HG03060 (cell line): ENCODE measurements around the gene TUBB2B.
A peak's percentile ranks its signal among the peaks of the same experiment; 100 is the strongest.
"Not testable (repeated sequence)": the region's sequence is repeated elsewhere in the genome, so short reads cannot be mapped to it uniquely, and the experiment has no call there.

Source experiments
- ATAC-seq: cut with Tn5 transposase; IDR thresholded peaks from one replicate; pipeline ENCODE4 v1.9.1; 2021; ENCODE audit warnings: low read depth, moderate number of reproducible peaks; ENCODE audit not compliant: unreplicated experiment

TUBB2B gene

DNA sequence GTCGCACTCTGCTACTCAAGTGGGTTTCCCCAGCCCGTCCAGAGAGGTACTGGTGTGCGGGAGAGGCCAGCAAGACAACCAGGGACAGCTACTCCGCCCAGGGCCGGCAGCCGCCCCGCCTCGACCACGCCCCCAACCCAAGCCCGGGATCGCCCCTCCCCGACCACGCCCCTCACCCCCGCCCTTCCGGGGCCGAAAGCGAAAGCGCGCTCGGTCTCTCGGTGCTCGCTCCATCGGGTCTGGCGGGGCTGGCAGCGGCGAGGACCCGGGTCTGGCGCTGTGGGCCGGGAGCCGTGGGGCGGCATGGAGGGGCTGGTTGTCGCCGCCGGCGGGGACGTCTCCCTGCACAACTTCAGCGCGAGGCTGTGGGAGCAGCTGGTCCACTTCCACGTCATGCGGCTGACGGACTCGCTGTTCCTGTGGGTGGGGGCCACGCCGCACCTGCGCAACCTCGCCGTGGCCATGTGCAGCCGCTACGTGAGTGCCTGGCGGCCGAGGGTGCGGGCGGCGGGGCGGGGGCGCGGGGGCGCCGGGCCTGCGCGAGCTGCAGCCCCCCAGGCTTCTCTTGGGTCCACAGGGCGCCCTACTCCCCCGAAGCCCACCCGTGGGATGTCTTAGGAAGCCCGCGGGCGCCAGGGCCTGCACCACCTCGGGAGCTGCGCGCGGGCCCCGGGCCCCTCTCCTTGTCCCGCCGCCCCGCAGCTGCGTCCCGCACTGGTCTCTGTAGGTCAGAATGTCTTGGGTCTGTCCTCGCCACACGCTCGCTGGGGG, 31.5 kb upstream of the TUBB2B start, which contains the start of gene PSMG4:
TSS of gene PSMG4 (plus strand) at position 228 of the 771 bp plus-strand sequence. CDS start at position 304, 76 bp downstream.
- peak; percentile 44 for ATAC-seq

DNA sequence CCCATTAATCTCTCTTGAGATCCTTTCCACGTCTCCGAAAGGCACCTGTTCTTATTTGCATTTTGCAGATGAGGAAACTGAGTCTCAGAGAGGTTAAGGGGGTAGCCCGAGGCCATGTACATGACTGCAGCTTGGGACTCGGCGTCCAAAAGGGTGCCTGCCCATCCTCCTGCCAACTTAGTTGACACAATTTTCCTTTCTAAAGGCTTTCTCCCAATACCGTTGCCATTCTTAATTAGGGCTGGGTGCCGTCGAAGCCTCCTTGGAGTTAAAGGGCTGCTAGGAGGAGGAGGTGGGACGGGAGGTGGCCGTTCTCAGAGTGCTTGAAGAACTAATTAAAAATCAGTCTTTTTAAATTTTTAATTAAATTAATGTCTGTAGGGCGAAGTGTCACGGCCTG, 30.7 kb upstream of the TUBB2B start:
- ATAC-seq = no peak

DNA sequence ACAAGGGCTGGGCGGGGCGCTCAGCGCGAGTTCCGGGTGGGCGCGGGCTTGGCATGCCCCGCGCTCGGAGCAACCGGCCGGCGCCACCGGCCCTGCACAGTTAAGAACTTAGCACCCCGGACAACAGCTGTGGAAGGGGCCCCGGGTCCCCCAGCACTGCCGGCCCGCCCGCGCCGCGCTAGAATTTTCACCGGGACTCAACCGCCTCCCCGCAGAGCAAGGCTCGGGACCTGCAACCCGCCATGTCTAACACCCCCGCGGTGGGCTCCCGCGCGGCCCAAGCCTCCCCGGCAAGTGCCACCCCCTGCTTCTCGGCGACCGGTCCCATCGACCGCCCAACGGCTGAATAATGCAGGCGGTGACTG, 26.1 kb upstream of the TUBB2B start:
- ATAC-seq = no peak

DNA sequence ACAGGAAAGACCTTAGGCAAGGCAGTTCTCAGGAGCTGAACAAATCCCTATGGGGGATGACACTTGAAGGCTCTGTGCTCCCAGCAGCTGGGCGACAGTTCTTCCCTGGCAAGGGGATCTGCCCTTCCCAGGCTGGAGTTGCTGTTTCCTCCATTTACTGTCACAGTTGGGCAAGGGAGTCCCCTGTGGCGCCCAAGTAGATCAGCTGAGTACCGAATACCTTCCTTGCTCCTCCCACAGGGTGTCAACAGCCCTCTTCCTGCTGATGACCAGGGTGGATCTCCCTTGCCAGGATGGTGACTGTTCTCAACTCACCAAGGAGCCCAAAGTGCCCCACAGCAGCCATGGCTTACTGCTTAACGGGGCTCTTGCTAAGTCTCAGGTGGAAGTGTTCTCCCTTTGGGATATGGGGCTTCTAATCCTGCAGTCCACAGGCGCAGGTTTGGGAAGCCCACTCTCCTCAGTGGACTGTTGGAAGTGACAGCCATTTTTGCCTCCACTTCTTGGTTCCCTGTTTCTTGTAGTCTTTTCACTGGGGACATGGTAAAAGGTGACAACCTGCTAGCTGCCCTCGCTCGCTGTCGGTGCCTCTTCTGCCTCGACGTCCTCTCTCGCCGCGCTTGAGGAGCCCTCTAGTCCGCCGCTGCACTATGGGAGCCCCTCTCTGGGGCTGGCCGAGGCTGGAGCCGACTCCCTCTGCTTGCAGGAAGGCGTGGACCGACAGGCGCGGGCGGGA, 25.6 kb upstream of the TUBB2B start:
- no peak for ATAC-seq

DNA sequence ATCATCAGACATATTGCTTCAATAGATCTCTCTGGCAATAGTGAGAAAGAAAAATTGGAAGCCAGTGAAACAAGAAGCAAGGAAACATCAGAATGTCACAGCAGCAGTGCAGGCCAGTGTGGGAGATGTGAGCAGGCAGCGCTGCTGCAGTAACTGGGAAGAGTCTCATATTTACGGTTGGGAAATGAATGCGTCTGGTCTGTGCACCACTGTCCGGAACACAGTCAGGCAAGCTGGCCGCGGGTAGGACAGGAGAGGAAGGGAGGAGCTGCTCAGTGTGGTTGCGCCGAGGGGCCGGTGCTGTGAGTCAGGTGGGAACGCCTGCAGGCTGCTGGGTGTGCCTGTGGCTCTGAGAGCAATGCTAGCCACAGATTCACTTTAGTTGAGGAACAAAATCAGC, 24.9 kb upstream of the TUBB2B start:
- no peak for ATAC-seq

DNA sequence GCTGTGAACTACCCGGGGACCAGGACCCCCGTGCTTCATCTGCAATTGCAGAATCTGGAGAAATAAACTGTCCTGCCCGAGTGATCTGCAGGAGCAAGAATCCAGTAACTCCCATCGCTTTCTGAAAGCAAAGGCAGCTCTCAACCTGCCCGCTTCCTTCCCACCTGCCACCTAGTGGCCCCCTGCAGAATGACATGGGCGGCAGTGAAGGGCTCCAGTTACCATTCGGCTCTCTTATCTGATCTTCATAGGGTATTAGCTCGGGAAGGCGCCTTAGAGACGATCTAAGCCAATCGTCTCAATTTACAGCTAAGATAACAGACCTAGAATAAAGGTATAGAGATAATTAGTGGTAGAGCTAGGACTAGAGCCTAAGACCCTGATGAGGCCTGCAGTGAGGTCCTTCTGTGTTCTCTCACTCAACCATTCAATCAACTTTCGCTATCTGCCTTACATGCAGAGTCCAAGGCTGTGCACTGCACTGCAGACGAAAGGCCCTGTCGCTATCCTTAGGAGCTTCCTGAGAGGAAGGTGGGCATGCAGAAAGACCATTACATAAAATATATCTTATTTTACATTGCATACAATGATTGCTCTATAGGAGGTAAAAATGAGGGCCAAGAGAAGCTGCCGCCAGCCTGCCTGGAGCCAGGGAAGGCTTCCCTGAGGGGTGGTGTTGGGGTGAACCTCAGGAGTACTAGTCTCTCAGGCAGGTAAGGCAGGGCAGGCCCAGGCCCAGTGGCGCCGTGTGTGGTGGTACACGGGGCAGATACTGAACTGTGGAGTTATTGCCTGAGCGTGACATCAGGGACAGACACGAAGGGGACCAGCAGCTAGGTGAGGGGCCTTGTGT, 24.2 kb upstream of the TUBB2B start:
- ATAC-seq = no peak

DNA sequence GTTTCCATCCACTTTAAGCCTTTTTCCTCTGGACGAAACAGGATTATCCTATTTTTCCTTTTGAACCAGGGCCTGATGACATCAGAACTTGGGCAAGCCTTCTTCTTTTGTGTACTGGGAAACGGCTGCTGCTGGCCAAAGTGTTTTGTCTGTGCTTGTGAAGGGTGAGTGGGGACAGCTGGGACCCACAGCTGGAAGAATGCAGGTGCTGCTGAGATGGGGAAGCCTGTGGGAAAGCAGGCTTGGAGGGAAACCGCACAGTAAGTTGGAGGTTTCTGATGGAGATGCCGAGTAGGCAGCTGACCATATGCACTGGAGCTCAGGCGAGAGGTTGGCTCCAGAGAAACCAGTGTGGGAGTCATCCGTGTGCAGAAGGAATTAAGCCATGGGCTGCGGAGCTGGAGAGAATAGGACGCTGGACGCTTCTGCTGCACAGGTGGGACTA, 22.8 kb upstream of the TUBB2B start:
- no peak for ATAC-seq

DNA sequence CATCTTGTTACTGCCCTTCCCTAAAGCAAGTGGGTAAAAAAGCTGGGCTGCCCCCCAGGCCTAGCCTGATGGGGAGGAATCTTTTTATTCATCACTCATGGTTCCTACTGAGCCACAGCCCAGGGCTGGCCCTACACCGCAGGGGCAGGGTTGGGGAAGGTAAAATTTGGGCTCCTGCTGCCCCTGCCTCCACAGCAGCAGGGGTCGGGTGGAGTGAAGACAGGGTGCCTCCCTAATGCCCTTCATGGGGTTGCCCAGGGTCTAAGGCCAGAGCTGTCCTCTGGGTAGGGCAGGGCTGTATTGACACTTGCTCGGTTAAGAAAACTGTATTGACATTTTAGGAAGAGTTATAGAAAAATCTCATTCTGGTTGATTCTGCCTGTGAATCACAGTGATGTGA, 22.4 kb upstream of the TUBB2B start:
- ATAC-seq = no peak

DNA sequence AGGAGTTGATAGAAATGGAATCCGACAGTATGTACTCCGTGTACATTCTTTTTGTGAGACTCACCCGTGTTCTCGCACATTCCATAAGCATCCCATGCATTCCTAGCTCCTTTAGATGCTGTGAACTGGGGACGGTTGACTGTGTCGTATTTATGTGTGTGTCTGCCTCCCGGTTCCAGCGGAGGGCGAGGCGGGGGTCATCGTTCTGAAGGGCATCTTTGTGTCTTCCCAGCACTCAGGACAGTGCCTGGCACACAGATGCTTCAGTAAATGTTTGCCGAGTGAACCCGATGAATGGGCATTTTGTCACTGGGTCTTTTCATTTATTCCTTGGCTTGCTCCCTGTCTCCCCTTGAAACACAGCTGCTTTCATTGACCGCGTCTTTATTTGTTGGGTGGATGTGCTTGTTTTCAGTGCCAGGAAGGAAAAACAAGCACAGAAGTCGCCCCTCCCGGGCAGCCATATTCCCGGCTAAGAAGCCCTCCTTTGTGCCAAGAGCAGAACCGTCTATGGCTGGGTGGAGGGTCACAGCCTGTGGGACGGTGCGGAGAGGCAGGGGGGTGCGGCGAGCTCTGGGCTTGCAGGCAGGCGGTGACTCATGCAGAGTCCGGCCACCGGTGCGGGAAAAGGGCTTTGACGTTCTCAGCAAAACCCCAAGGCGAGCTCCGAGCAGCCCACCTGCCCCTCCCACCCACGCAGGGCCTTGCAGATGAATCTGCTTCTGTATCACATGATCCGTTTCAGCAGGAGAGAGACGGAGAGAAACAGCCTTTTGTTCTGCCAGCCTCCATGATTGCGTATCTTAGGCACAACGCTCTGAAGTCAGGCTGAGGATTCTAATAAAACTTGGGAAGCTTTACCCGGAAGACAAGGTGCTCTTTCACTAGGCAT, 20.0 kb upstream of the TUBB2B start:
- no peak for ATAC-seq

DNA sequence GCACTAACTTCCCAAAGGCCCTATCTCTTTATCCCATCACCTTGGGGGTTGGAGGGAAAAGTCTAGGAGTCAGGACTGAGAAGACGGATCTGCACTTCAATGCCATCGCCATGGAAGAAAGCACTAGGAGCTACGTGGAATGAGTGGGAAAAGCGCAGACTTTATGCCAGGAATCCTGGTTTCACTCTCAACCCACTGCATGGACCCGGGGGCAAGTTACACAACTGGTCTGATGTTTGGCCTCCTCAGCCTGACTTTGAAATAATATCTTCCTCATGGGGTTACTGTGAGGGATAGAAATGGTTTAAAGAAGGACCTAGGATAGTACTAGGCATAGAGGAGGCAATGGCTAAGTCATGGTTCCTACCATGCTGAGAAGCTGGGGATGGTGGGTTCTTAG, 17.8 kb upstream of the TUBB2B start:
- ATAC-seq = no peak

DNA sequence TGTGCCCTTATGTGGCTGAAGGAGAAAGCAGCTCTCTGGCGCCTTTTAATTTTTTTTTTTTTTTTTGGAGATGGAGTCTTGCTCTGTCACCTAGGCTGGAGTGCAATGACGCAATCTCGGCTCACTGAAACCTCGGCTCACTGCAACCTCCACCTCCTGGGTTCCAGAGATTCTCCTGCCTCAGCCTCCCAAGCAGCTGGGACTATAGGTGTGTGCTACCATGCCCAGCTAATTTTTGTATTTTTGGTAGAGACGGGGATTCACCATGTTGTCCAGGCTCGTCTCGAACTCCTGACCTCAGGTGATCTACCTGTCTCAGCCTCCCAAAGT, 17.3 kb upstream of the TUBB2B start:
- not testable (repeated sequence) for ATAC-seq

DNA sequence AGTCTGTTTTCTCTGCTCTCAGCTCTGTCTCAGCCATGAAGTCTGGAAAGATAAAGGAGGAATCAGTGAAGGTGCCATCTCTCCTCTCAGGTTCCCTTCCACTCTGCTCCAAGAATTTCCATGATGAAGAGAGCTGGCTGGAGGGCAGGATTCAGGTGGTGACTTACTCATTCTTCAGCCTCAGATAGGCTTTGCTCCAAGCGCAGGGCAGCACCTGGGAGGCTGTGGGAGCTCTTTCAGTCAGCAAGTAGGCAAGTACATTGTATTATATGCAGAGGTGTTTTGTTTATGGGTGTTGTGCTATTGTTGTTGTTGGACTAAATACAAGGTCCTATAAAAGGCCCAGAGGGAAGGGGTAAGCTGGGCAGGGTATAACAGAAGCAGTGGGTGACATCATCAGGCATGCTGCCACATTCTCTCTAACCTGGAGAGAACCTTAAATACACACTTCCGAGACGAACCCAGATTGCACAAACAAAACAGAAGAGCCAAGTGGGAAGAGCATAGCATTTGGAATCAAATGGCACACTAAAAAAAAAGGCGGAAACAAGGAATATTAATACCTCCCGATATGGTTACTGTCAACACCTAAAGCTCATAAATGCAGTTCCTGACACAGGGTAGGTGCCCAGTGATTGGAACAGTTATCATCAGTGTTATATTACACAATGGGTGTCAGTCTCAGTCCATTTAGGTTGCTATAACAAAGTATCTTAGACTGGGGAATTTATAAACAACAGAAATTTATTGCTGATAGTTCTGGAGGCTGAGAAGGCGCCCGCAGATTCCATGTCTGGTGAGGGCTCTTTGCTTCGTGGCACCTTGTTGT, 16.8 kb upstream of the TUBB2B start:
- no peak for ATAC-seq

DNA sequence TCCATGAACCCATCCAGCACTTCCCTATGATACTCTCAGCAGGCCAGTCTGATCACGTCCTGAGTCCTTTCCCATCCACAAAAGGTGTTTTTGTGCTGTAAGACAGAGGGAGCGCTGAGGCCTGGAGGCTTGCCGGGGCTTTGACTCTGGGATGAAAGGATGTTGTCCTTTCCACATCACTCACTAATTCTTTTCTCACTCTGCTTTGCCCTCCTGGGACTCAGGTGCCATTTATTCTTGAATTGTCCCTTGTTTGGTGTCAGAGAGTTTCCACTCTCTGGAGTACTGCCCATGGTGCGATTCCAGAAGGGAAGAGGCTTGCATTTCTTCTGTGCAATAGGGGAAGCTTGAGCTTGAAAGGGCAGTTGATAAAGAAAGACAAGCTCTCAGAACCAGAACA, 15.3 kb upstream of the TUBB2B start:
- ATAC-seq = no peak

DNA sequence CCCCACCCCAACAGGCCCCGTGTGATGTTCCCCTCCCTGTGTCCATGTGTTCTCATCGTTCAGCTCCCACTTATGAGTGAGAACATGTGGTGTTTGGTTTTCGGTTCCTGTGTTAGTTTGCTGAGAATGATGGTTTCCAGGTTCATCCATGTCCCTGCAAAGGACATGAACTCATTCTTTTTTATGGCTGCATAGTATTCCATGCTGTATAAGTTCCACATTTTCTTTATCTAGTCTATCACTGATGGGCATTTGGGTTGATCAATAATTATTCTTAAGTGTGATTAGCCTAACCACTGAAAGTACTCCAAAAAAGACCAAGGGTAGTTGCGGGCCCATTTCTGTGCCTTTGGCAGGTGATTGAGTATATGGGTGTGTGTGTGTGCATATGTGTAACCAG, 14.3 kb upstream of the TUBB2B start:
- not testable (repeated sequence) for ATAC-seq

DNA sequence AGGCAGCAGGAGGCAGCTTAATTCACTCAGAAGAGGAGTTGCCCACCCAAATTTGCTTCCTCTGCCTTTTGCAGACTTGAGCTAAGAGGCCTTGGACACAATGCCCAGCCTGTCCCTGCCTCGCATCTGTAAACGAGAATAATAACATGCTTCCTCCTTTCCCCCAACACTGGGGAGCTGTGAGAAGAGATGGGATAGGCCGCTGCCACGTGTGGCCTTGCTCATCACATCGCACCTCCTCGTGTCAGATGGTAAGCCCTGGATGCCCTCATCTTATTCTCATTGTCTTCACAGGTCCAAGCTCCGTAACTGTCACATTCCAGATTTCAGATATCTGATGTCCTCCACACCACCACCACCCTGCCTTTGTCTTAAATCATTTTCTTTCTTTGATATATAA, 13.1 kb upstream of the TUBB2B start:
- ATAC-seq = no peak

DNA sequence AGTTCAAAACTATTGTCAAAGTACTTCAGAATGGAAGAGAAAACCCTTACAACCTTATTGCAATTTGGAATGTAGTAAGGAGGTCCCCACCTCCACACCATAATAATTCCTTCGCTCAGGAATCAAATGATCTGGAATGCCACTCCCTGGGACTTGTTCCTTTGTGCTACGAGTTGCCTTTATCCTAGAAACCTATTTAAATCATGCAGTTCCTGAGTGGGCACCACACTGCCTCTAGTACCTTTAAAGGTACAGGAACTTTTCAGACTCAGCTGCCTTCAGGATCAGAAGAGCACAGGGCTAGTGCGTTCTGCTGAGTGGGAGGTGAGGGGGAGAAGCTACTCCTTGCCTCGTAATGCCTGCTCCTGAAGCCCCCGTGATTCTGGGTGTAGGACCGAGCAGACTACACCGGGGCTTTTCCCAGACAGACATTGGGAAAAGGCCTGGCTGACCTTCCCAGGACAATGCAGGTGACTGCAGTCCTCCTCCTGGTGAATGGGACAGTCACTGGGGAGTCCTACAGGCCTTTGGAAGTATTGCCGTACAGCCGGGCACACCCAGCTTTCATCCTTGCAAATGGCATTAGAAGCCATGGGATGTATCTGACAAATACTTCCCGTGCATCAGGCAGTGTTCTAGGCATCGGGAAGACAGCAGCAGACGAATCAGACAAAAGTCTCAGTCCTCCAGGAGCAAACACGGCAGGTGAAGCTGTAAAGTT, 11.8 kb upstream of the TUBB2B start:
- ATAC-seq = no peak

DNA sequence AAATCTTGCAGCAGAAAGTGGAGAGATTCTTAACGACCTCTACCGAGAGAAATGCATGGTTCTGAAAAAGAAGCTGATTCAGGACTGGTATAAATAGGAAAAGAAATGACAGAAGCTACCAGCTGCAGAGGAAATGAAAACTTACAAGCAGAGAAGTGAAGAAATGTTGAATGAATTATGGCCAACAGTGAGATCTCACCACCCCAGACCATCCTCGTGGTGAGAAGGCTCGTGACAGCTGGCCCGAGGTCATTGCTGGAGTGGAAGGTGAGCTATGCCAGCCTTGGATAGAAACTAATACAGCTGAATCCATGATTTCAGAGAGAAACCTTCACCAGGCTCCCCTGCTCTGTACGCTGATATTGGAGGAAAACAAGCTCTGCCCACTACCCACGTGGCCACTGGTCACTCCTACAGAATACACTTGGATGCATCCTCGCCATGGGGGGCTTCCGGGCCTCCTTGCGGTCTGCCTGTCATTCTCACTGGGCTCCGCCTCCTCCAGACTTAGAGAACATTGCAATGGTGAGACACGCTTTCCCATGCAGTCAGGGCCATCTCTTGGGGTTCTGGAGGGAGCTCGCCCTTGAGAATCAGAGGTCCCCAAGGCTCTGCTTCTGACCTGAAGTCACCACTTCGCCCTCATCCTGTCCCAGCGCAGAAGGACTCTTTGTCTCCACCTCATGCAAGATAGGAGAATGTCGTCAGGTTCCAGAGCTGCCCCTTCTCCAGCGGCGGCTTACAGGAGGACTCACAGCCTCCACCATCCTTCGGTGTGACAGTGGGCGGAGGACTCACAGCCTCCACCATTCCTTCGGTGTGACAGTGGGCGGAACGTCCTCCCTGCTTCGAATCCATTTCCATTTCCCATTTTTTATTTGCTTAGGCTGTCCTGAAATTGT, 10.6 kb upstream of the TUBB2B start:
- no peak for ATAC-seq

DNA sequence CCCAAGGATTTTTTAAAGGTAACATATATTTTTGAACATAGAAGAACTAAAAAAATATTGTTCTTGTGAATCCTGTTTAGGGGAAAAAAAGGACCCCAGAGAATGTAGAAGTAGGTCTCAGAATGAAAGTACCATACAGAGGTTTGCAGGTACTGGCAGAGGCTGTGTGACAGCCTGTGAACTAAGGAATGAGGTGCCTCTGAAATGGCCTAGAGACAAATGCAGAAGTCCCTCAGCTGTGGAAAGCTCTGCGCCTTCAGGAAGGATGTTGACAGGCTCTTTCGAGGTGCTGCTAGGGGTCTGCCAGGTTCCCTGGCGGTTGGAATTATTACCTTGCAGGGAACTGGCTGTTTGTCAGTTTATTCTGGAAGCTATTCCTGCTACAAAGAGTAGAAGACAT, 8.6 kb upstream of the TUBB2B start:
- ATAC-seq = no peak
